Measurements from ENCODE around the gene CD300A.

- no peak for TF ChIP-seq CTCF (IDR thresholded peaks at IDR 0.05)
- TF ChIP-seq POLR2A (IDR thresholded peaks at IDR 0.05): no peak
Measured at GRCh38 chr17:74528491-74529199, 62.2 kb downstream of the CD300A start.
